NCI-H226 (cell line): ENCODE data around the gene CDHR2.
"Not testable (repeated sequence)": the region's sequence is repeated elsewhere in the genome, so short reads cannot be mapped to it uniquely, and the experiment has no call there.

Experiments
- DNase-seq: peaks from one replicate; pipeline ENCODE4 v3.0.0-alpha.2; 2015

CDHR2 gene

GRCh38 chr5:176573564-176574296 lies 24.6 kb downstream of the CDHR2 start:
- no peak for DNase-seq

- no peak for DNase-seq
These were observed 25.1 kb downstream of the CDHR2 start for GRCh38 chr5:176574297-176574591.

GRCh38 chr5:176575066-176575465 lies 25.9 kb downstream of the CDHR2 start:
- DNase-seq = no peak

- DNase-seq = no peak
These were observed 26.6 kb downstream of the CDHR2 start for GRCh38 chr5:176575488-176576422.

GRCh38 chr5:176577312-176578176 lies 28.4 kb downstream of the CDHR2 start:
- DNase-seq = no peak

- peak; percentile 13 for DNase-seq
These were observed 29.3 kb downstream of the CDHR2 start for GRCh38 chr5:176578391-176578808.

GRCh38 chr5:176579323-176579722 lies 30.2 kb downstream of the CDHR2 start:
- DNase-seq = no peak

- DNase-seq = no peak
These were observed 32.2 kb downstream of the CDHR2 start for GRCh38 chr5:176581361-176581760.

GRCh38 chr5:176583076-176583475 lies 33.9 kb downstream of the CDHR2 start:
- DNase-seq = no peak

- no peak for DNase-seq
These were observed 38.3 kb downstream of the CDHR2 start for GRCh38 chr5:176587398-176587797.

- no peak for DNase-seq
These were observed 39.2 kb downstream of the CDHR2 start for GRCh38 chr5:176588297-176588696.

GRCh38 chr5:176589039-176589769 lies 40.1 kb downstream of the CDHR2 start:
- DNase-seq = no peak

- DNase-seq = no peak
These were observed 41.0 kb downstream of the CDHR2 start for GRCh38 chr5:176590035-176590717.

- not testable (repeated sequence) for DNase-seq
These were observed 42.5 kb downstream of the CDHR2 start for GRCh38 chr5:176591667-176592066.

GRCh38 chr5:176592573-176592972 lies 43.4 kb downstream of the CDHR2 start:
- DNase-seq = no peak

GRCh38 chr5:176593273-176593869 lies 44.2 kb downstream of the CDHR2 start:
- DNase-seq = no peak

GRCh38 chr5:176594554-176594953 lies 45.4 kb downstream of the CDHR2 start:
- DNase-seq = no peak

GRCh38 chr5:176595386-176595943 lies 46.3 kb downstream of the CDHR2 start:
- no peak for DNase-seq

- no peak for DNase-seq
These were observed 47.0 kb downstream of the CDHR2 start for GRCh38 chr5:176596069-176596644.

- no peak for DNase-seq
These were observed 47.7 kb downstream of the CDHR2 start for GRCh38 chr5:176596689-176597416.
